ENCODE data around the gene PLA2G4D. TPM values are rescaled to one million over a fixed set of nuclear protein-coding genes. Genes with fewer than 3 reads are reported as not detected.

Gene PLA2G4D
- total and polyA plus RNA-seq, 2 donors (not counting 3 experiments of a cell fraction or from before 2014, with no cell fraction given) = not detected

DNA sequence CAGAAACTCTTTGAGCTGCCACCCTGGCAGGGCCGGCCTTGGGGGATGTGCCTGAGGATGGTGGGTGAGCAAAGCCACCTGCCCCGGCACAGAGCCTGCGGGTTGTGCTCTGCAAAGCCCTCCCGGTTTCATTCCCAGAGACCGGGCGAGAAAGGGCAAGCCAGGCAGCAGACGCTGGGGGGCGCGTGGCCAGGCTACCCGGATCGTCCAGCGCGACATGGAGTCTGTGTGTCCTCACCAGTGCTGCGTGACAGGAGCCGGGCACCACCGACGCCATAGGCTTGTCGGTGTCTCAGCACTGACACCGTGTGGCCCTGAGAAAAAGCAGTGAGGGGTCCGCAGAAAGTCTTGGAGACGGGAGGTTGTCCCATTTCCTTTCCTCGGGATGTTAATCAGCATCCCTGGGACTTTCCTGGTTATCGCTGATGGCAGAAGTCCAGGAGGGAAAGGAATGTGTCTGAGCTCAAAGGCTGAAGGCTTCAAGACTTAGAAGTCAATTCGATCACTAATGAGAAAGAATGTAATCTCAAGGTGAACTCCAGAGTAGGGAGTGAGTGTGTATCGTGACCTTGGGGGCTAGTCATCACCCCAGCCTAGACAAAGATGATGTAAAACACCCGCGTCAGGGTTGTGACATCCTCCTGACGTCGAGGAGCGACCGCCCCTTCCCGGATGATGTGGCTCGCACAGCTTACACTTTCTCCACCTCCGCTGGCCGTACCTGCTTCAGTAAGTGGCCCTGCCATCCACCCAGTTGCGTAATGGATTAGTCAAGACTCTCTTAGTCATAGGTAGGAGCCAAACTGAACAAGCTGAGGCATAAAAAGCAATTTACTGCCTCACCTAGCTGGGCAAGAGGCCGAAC is 37.2 kb downstream of the PLA2G4D start:
- Histone ChIP-seq H3K9ac (replicated peaks; ENCODE audit: extremely low read depth, insufficient read depth, low read length) (no peak overlapping the region), H3K4me1 (ENCODE audit: control insufficient read depth, extremely low read depth, insufficient read depth, low read length) (peaks cover 4% of the 10 kb centered on the region), H3K27ac (ENCODE audit: insufficient read depth, low read depth, low read length) (no peak overlapping the region), H3K4me3 (replicated peaks in 1 of 3; ENCODE audit: insufficient read depth in 1 of 3, low read depth in 1 of 3, low read length in 3 of 3) (peak overlapping the region in 1 of 3 experiments; percentile 3), H3K4me2 (ENCODE audit: insufficient read depth, low read length) (peak overlapping the region; percentile 44), H4K20me1 (replicated peaks; ENCODE audit: control insufficient read depth, extremely low read depth, insufficient read depth, low read length) (no peaks in the 10 kb centered on the region), H3K27me3 (ENCODE audit: control insufficient read depth in 2 of 2, insufficient read depth in 2 of 2, low read length in 2 of 2) (peaks cover 2 to 7% of the 10 kb centered on the region in 2 experiments), H3K36me3 (ENCODE audit: control insufficient read depth in 2 of 2, extremely low read depth in 1 of 2, insufficient read depth in 2 of 2, low read length in 2 of 2) (no peaks in the 10 kb centered on the region), H3K9me3 (replicated peaks; ENCODE audit: control insufficient read depth, insufficient read depth, low read length) (no peaks in the 10 kb centered on the region), H3K79me2 (ENCODE audit: control insufficient read depth, insufficient read depth, low read length) (no peaks in the 10 kb centered on the region), H2AFZ (ENCODE audit: low read depth, low read length) (peak overlapping the region; percentile 24), H3K9me1 (replicated peaks; ENCODE audit: control insufficient read depth, extremely low read depth, insufficient read depth, low read length) (no peaks in the 10 kb centered on the region)
- intact Hi-C loops (cut with micrococcal nuclease) = loop anchor here (1.0 to 10.0 kb wide), 4 partner anchors 68 to 285 kb away; partner anchors contain the start of genes EHD4 and MAPKBP1
- DNase-seq (ENCODE audit: low read depth, low spot score) (peak; percentile 84), FAIRE-seq (peak; percentile 97)
- dilution Hi-C loops (cut with MboI; ENCODE audit: extremely low pct_ligation_motif_present, low sequenced_read_pairs) = no loop called here
- TF ChIP-seq CTCF (IDR thresholded peaks at IDR 0.05; ENCODE audit: extremely low read depth in 1 of 2, insufficient read depth in 1 of 2, low read depth in 1 of 2, low read length in 2 of 2) (peak; percentile 81 to 85), POLR2AphosphoS5 (IDR thresholded peaks at IDR 0.05; ENCODE audit: insufficient read depth, low read depth, low read length) (no peak), FOS (IDR thresholded peaks at IDR 0.05; ENCODE audit: borderline replicate concordance, insufficient read depth, low read length) (no peak), GATA2 (IDR thresholded peaks at IDR 0.05; ENCODE audit: insufficient read depth, insufficient read length, low read depth, low read length) (peak; percentile 48), MAX (IDR thresholded peaks at IDR 0.05; ENCODE audit: insufficient read depth, insufficient read length) (no peak), MYC (IDR thresholded peaks at IDR 0.05; ENCODE audit: low read depth, low read length) (peak; percentile 76)
- BruUV-seq (replicated peaks) = no TSS peak
- POLR2A ChIA-PET = no interaction called here
- CTCF ChIA-PET = interaction anchor here (0.7 to 7.8 kb wide), 14 partner anchors 12 to 153 kb away, joined by 3 to 116 read pairs (median 4); no protein-coding TSS in a partner anchor
